Measurements from ENCODE around the gene ETFDH.
"Not testable (repeated sequence)": the region's sequence is repeated elsewhere in the genome, so short reads cannot be mapped to it uniquely, and the experiment has no call there.

The ETFDH gene

GRCh38 chr4:158750379-158750778 lies 78.3 kb downstream of the ETFDH start:
- DNase-seq (ENCODE audit: low read depth) = no peak
- H3K4me3 ChIP-seq (ENCODE audit: low read depth, low read length) = no peak overlapping the region
- TF ChIP-seq MYC (IDR thresholded peaks at IDR 0.05; ENCODE audit: low read depth, low read length) (no peak), MAX (IDR thresholded peaks at IDR 0.05; ENCODE audit: low read depth, low read length) (no peak), CTCF (IDR thresholded peaks at IDR 0.05; ENCODE audit: low read depth, low read length) (no peak), POLR2A (IDR thresholded peaks at IDR 0.05; ENCODE audit: extremely low read depth, insufficient read length) (no peak)

- H3K4me3 ChIP-seq (ENCODE audit: low read depth, low read length) = no peak overlapping the region
- no peak for DNase-seq (ENCODE audit: low read depth)
- TF ChIP-seq POLR2A (IDR thresholded peaks at IDR 0.05; ENCODE audit: extremely low read depth, insufficient read length) = no peak
- no peak for TF ChIP-seq MYC (IDR thresholded peaks at IDR 0.05; ENCODE audit: low read depth, low read length)
- no peak for TF ChIP-seq MAX (IDR thresholded peaks at IDR 0.05; ENCODE audit: low read depth, low read length)
- no peak for TF ChIP-seq CTCF (IDR thresholded peaks at IDR 0.05; ENCODE audit: low read depth, low read length)
Observed at GRCh38 chr4:158754385-158755180, 82.5 kb downstream of the ETFDH start.

GRCh38 chr4:158755819-158756218 lies 83.7 kb downstream of the ETFDH start:
- not testable (repeated sequence) for H3K4me3 ChIP-seq (ENCODE audit: low read depth, low read length); DNase-seq (ENCODE audit: low read depth)

- DNase-seq (ENCODE audit: low read depth) = no peak
- no peak overlapping the region for H3K4me3 ChIP-seq (ENCODE audit: low read depth, low read length)
- TF ChIP-seq POLR2A (IDR thresholded peaks at IDR 0.05; ENCODE audit: extremely low read depth, insufficient read length) = no peak
- no peak for TF ChIP-seq MAX (IDR thresholded peaks at IDR 0.05; ENCODE audit: low read depth, low read length)
- TF ChIP-seq CTCF (IDR thresholded peaks at IDR 0.05; ENCODE audit: low read depth, low read length) = no peak
- TF ChIP-seq MYC (IDR thresholded peaks at IDR 0.05; ENCODE audit: low read depth, low read length) = no peak
Observed at GRCh38 chr4:158756588-158756987, 84.5 kb downstream of the ETFDH start.

GRCh38 chr4:158758142-158758541 lies 86.0 kb downstream of the ETFDH start:
- TF ChIP-seq MYC (IDR thresholded peaks at IDR 0.05; ENCODE audit: low read depth, low read length) (no peak), CTCF (IDR thresholded peaks at IDR 0.05; ENCODE audit: low read depth, low read length) (no peak), POLR2A (IDR thresholded peaks at IDR 0.05; ENCODE audit: extremely low read depth, insufficient read length) (no peak)
- DNase-seq (ENCODE audit: low read depth) = no peak
- H3K4me3 ChIP-seq (ENCODE audit: low read depth, low read length) = no peak overlapping the region

- no peak for TF ChIP-seq CTCF (IDR thresholded peaks at IDR 0.05; ENCODE audit: low read depth, low read length)
- no peak for TF ChIP-seq POLR2A (IDR thresholded peaks at IDR 0.05; ENCODE audit: extremely low read depth, insufficient read length)
- no peak for TF ChIP-seq MAX (IDR thresholded peaks at IDR 0.05; ENCODE audit: low read depth, low read length)
- TF ChIP-seq MYC (IDR thresholded peaks at IDR 0.05; ENCODE audit: low read depth, low read length) = no peak
- DNase-seq (ENCODE audit: low read depth) = no peak
- H3K4me3 ChIP-seq (ENCODE audit: low read depth, low read length) = no peak overlapping the region
Observed at GRCh38 chr4:158758703-158759102, 86.6 kb downstream of the ETFDH start.

All from NB4 (cell line).